ENCODE data around the gene RELL2. TPM values are rescaled to one million over a fixed set of nuclear protein-coding genes. Genes with fewer than 3 reads are reported as not detected.
"Not testable (repeated sequence)": the region's sequence is repeated elsewhere in the genome, so short reads cannot be mapped to it uniquely, and the experiment has no call there.

Gene RELL2
- total RNA-seq, 4 donors from 2014 or later: 4.3 to 10.4 (median 6.4) TPM

- 40 to 70% methylated on average over 6 of the region's 6 CpGs for WGBS, 2 donors
- TF ChIP-seq POLR2A (IDR thresholded peaks at IDR 0.05) (no peak), CTCF (IDR thresholded peaks at IDR 0.05) (no peak)
- intact Hi-C loops (cut with DNase I): no loop called here
- Histone ChIP-seq H3K4me1 (peaks cover 11 to 52% (median 15%) of the 10 kb centered on the region in 3 donors), H3K9me3 (no peaks in the 10 kb centered on the region), H3K4me3 (peak overlapping the region in 1 of 4 donors; percentile 9), H3K27ac (peak overlapping the region; percentile 33 to 87 (median 76)), H3K36me3 (peaks cover 0 to 9% (median 0%) of the 10 kb centered on the region in 3 donors), H3K27me3 (no peaks in the 10 kb centered on the region)
- peak; percentile 34 for DNase-seq
These were observed 31.1 kb upstream of the RELL2 start for GRCh38 chr5:141605523-141606277.

- H3K9me3 ChIP-seq: no peaks in the 10 kb centered on the region
- DNase-seq: no peak
- TF ChIP-seq CTCF (IDR thresholded peaks at IDR 0.05) (no peak), POLR2A (IDR thresholded peaks at IDR 0.05) (no peak)
- peaks cover 0 to 17% (median 0%) of the 10 kb centered on the region in 3 donors for H3K36me3 ChIP-seq
- WGBS, 2 donors: 80 to 89% methylated on average over 2 of the region's 2 CpGs
- H3K4me1 ChIP-seq: peaks cover 10 to 64% (median 18%) of the 10 kb centered on the region in 3 donors
- intact Hi-C loops (cut with DNase I): no loop called here
- no peak overlapping the region for H3K4me3 ChIP-seq
- H3K27ac ChIP-seq: no peak overlapping the region
- H3K27me3 ChIP-seq: no peaks in the 10 kb centered on the region
These were observed 28.8 kb upstream of the RELL2 start for GRCh38 chr5:141608046-141608445.

GRCh38 chr5:141608557-141608956 is 28.2 kb upstream of the RELL2 start:
- Histone ChIP-seq H3K4me3 (no peak overlapping the region), H3K27me3 (no peaks in the 10 kb centered on the region), H3K36me3 (peaks cover 0 to 17% (median 0%) of the 10 kb centered on the region in 3 donors), H3K4me1 (peaks cover 4 to 64% (median 13%) of the 10 kb centered on the region in 3 donors), H3K27ac (no peak overlapping the region), H3K9me3 (no peaks in the 10 kb centered on the region)
- intact Hi-C loops (cut with DNase I): no loop called here
- TF ChIP-seq CTCF (IDR thresholded peaks at IDR 0.05): no peak
- TF ChIP-seq POLR2A (IDR thresholded peaks at IDR 0.05): no peak
- 42 to 63% methylated on average over 1 of the region's 1 CpG for WGBS, 2 donors
- no peak for DNase-seq

GRCh38 chr5:141609044-141609443 is 27.8 kb upstream of the RELL2 start:
- Histone ChIP-seq H3K27me3 (no peaks in the 10 kb centered on the region), H3K27ac (no peak overlapping the region), H3K4me1 (peaks cover 0 to 64% (median 8%) of the 10 kb centered on the region in 3 donors), H3K4me3 (no peak overlapping the region), H3K9me3 (no peaks in the 10 kb centered on the region), H3K36me3 (peaks cover 0 to 17% (median 0%) of the 10 kb centered on the region in 3 donors)
- WGBS, 2 donors: 88 to 96% methylated on average over 3 of the region's 3 CpGs
- TF ChIP-seq POLR2A (IDR thresholded peaks at IDR 0.05) (no peak), CTCF (IDR thresholded peaks at IDR 0.05) (no peak)
- intact Hi-C loops (cut with DNase I): no loop called here
- DNase-seq: no peak

- DNase-seq; H3K4me3 ChIP-seq; H3K27ac ChIP-seq; intact Hi-C loops (cut with DNase I); H3K9me3 ChIP-seq; H3K27me3 ChIP-seq: not testable (repeated sequence)
- peaks cover 0 to 56% (median 6%) of the 10 kb centered on the region in 3 donors for H3K4me1 ChIP-seq
- peaks cover 0 to 17% (median 0%) of the 10 kb centered on the region in 3 donors for H3K36me3 ChIP-seq
- 96 to 99% methylated on average over 7 of the region's 7 CpGs for WGBS, 2 donors
These were observed 26.9 kb upstream of the RELL2 start for GRCh38 chr5:141609921-141610320.
